ENCODE measurements around the gene RBM26. TPM values are rescaled to one million over a fixed set of nuclear protein-coding genes. Genes with fewer than 3 reads are reported as not detected.

The RBM26 gene
- total RNA-seq, 1 donor from 2014 or later = 42.6 TPM

GRCh38 chr13:79419365-79419764 is 13.3 kb upstream of the RBM26 start:
- H3K27ac ChIP-seq (ENCODE audit: low read depth, low read length) = no peak overlapping the region
- H3K4me3 ChIP-seq (ENCODE audit: insufficient read depth, low read depth, low read length) = no peak overlapping the region
- no peaks in the 10 kb centered on the region for H3K9me3 Mint-ChIP-seq (ENCODE audit: unreplicated experiment)
- H3K27me3 ChIP-seq (ENCODE audit: insufficient read depth, low read length) = no peaks in the 10 kb centered on the region
- H3K79me2 ChIP-seq (ENCODE audit: insufficient read depth, low read length) = no peaks in the 10 kb centered on the region
- H3K9me3 ChIP-seq (ENCODE audit: insufficient read depth, low read depth, low read length) = no peaks in the 10 kb centered on the region
- no peaks in the 10 kb centered on the region for H3K27me3 Mint-ChIP-seq (ENCODE audit: low read depth, unreplicated experiment)
- FAIRE-seq = no peak
- H3K4me1 ChIP-seq (ENCODE audit: insufficient read depth, low read length) = no peaks in the 10 kb centered on the region
- H2AFZ ChIP-seq (ENCODE audit: low read depth, low read length) = no peak overlapping the region
- no peak overlapping the region for H3K4me2 ChIP-seq (ENCODE audit: low read length)
- no peaks in the 10 kb centered on the region for H4K20me1 ChIP-seq (ENCODE audit: insufficient read depth, low read length)
- no peak overlapping the region for H3K4me3 Mint-ChIP-seq (ENCODE audit: unreplicated experiment)
- TF ChIP-seq EZH2 (IDR thresholded peaks at IDR 0.05; ENCODE audit: insufficient read depth, low read length) = no peak
- TF ChIP-seq CTCF (IDR thresholded peaks at IDR 0.05; ENCODE audit: insufficient read depth, low read depth, low read length) = no peak
- DNase-seq (ENCODE audit: low read depth) = no peak
- peaks cover 2% of the 10 kb centered on the region for H3K4me1 Mint-ChIP-seq (ENCODE audit: low read depth, unreplicated experiment)
- no peaks in the 10 kb centered on the region for H3K36me3 Mint-ChIP-seq (ENCODE audit: low read depth, unreplicated experiment)
- H3K36me3 ChIP-seq (ENCODE audit: insufficient read depth, low read length) = no peaks in the 10 kb centered on the region
- H3K27ac Mint-ChIP-seq (ENCODE audit: unreplicated experiment) = no peak overlapping the region
- H3K9ac ChIP-seq (ENCODE audit: low read length) = no peak overlapping the region

- Histone ChIP-seq H2AFZ (ENCODE audit: low read depth, low read length) (no peak overlapping the region), H3K9me3 (ENCODE audit: insufficient read depth, low read depth, low read length) (no peaks in the 10 kb centered on the region), H3K9ac (ENCODE audit: low read length) (no peak overlapping the region), H3K4me3 (ENCODE audit: insufficient read depth, low read depth, low read length) (no peak overlapping the region), H3K27me3 (ENCODE audit: insufficient read depth, low read length) (no peaks in the 10 kb centered on the region), H3K27ac (ENCODE audit: low read depth, low read length) (no peak overlapping the region), H4K20me1 (ENCODE audit: insufficient read depth, low read length) (no peaks in the 10 kb centered on the region), H3K4me1 (ENCODE audit: insufficient read depth, low read length) (no peaks in the 10 kb centered on the region), H3K79me2 (ENCODE audit: insufficient read depth, low read length) (no peaks in the 10 kb centered on the region), H3K36me3 (ENCODE audit: insufficient read depth, low read length) (no peaks in the 10 kb centered on the region), H3K4me2 (ENCODE audit: low read length) (no peak overlapping the region)
- Mint-ChIP-seq H3K9me3 (ENCODE audit: unreplicated experiment) (no peaks in the 10 kb centered on the region), H3K36me3 (ENCODE audit: low read depth, unreplicated experiment) (no peaks in the 10 kb centered on the region), H3K27me3 (ENCODE audit: low read depth, unreplicated experiment) (no peaks in the 10 kb centered on the region), H3K27ac (ENCODE audit: unreplicated experiment) (no peak overlapping the region), H3K4me1 (ENCODE audit: low read depth, unreplicated experiment) (peaks cover 2% of the 10 kb centered on the region), H3K4me3 (ENCODE audit: unreplicated experiment) (no peak overlapping the region)
- no peak for FAIRE-seq
- DNase-seq (ENCODE audit: low read depth) = no peak
- TF ChIP-seq EZH2 (IDR thresholded peaks at IDR 0.05; ENCODE audit: insufficient read depth, low read length) (no peak), CTCF (IDR thresholded peaks at IDR 0.05; ENCODE audit: insufficient read depth, low read depth, low read length) (no peak)
Observed at GRCh38 chr13:79417741-79418140, 11.7 kb upstream of the RBM26 start.

- no peak overlapping the region for H2AFZ ChIP-seq (ENCODE audit: low read depth, low read length)
- DNase-seq (ENCODE audit: low read depth) (no peak), FAIRE-seq (no peak)
- no peaks in the 10 kb centered on the region for H3K36me3 Mint-ChIP-seq (ENCODE audit: low read depth, unreplicated experiment)
- H4K20me1 ChIP-seq (ENCODE audit: insufficient read depth, low read length) = no peaks in the 10 kb centered on the region
- H3K79me2 ChIP-seq (ENCODE audit: insufficient read depth, low read length) = no peaks in the 10 kb centered on the region
- H3K9me3 ChIP-seq (ENCODE audit: insufficient read depth, low read depth, low read length) = no peaks in the 10 kb centered on the region
- H3K27me3 Mint-ChIP-seq (ENCODE audit: low read depth, unreplicated experiment) = no peaks in the 10 kb centered on the region
- H3K36me3 ChIP-seq (ENCODE audit: insufficient read depth, low read length) = no peaks in the 10 kb centered on the region
- H3K4me2 ChIP-seq (ENCODE audit: low read length) = no peak overlapping the region
- H3K9ac ChIP-seq (ENCODE audit: low read length) = no peak overlapping the region
- peaks cover 2% of the 10 kb centered on the region for H3K4me1 Mint-ChIP-seq (ENCODE audit: low read depth, unreplicated experiment)
- no peak overlapping the region for H3K27ac ChIP-seq (ENCODE audit: low read depth, low read length)
- no peak overlapping the region for H3K27ac Mint-ChIP-seq (ENCODE audit: unreplicated experiment)
- H3K9me3 Mint-ChIP-seq (ENCODE audit: unreplicated experiment) = no peaks in the 10 kb centered on the region
- no peak overlapping the region for H3K4me3 Mint-ChIP-seq (ENCODE audit: unreplicated experiment)
- no peak overlapping the region for H3K4me3 ChIP-seq (ENCODE audit: insufficient read depth, low read depth, low read length)
- H3K27me3 ChIP-seq (ENCODE audit: insufficient read depth, low read length) = no peaks in the 10 kb centered on the region
- no peak for TF ChIP-seq EZH2 (IDR thresholded peaks at IDR 0.05; ENCODE audit: insufficient read depth, low read length)
- TF ChIP-seq CTCF (IDR thresholded peaks at IDR 0.05; ENCODE audit: insufficient read depth, low read depth, low read length) = no peak
- H3K4me1 ChIP-seq (ENCODE audit: insufficient read depth, low read length) = no peaks in the 10 kb centered on the region
Observed at GRCh38 chr13:79413521-79413920, 7.5 kb upstream of the RBM26 start.

All from astrocyte (in vitro differentiated cells and primary cell).